Nucleus accumbens (tissue), 56 donors: ENCODE results near the gene LDLRAD2.

ENCODE experiments used
- DNase-seq, 56 donors: peaks; one replicate each; lab custom pipeline; 2025; lab: John Stamatoyannopoulos, UW

Gene LDLRAD2

DNA sequence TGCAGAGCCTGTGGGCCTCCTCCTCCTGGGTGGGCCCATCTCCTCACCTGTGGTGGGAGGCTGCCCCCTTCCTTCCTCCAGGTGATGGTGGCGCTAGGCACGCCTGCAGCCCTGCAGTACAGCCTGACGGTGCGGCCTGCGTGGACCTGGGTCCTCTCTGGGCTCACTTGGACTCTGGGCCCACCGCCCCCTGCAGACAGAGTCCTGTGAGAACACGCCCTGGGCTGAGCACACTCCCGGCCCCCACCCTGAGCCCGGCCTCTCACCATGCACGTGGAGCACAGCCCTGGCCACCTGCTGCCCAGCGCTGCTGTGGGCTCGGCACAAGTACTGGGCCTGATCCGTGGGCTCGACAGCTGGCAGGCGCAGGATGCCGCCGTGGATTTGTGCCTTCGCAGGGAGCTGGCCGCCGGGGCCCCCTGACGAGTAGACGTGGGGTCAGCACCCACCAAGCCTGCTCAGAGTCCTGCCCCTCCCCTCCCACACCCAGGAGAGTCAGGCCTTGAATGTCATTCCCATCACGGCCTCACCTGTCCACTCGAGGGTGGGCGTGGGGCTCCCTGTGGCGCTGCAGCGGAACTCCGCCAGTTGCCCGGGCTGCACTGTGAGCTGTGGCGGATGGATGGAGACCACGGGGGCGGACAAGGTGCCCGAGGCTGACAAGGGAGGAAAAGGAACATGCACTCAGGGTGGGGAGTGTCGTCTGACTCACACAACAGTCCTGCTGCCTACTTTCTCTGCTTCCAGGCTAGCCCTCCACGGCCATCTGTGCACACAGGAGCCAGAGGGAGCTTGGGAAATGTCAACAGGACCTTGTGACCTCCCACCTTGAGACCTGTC, 43.4 kb downstream of the LDLRAD2 start:
- DNase-seq: no peak

DNA sequence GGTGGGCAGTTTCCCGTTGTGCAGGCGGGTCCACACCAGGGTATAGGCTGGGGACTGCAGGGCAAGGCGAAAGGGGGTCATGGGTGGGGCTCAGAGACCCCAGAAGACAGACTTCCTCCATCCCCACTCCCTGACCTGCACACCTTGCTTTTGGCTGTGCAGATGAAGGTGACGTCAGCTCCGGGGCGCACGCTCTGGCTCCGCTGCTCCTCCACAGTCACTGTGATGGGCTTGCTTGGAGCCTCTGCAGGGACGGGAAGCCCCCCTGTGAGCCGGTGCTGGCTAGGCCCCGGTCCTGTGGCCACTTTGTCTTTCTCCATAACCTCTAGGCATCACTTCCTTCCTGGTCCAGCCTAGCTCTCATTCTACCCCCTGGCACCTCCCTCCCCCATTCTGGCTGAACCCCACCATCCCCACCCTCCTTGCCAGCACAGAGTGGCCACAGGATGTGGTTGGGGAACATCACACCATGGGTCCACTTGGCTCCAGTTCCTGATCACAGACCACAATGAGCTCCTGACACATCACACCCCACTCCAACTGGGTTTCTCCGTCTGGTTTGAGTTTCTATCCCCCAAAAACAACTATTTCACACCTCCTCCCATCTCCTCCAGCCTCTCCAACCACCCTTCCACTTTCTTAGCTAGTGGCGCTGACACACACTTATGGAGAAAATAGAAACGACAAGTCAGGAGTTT, 45.2 kb downstream of the LDLRAD2 start:
- no peak for DNase-seq

DNA sequence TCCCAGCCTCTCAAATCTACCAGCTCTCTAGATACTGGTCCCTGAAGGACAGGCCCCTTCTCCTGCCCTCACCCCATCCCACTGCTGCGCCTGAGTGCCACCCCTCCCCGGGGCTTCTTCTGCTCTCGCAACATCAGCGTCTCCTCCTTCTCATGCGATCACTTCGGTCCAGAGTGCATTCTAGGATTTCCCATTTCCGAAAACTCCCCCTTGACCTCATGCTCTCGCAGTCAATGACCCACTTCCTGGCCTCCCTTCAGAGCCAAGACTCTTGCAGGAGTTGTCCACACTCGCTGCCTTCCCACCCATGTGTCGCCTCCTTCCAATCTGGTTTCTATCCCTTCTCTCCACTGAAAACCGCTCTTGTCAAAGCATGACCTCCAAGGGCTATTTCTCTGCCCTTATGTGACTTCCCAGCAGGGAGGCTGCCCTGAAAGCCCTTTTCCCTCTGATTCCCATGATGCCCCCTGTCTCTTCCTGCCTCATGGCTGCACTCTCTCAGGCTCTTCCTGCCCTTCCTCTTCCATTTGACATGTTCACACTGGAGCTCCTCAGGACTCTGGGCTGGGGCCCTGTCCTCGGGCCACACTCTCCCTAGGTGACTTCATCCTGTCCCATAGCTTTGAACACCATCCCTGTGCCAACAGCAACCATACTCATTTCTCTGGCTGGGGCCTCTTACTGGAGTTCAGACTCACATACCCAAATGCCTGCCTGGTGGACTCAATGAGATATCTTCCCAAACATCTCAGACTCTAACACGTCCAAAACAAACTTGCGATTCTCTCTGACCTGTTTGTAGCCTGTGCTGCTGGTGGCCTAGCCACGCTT, 46.0 kb downstream of the LDLRAD2 start:
- DNase-seq: no peak

DNA sequence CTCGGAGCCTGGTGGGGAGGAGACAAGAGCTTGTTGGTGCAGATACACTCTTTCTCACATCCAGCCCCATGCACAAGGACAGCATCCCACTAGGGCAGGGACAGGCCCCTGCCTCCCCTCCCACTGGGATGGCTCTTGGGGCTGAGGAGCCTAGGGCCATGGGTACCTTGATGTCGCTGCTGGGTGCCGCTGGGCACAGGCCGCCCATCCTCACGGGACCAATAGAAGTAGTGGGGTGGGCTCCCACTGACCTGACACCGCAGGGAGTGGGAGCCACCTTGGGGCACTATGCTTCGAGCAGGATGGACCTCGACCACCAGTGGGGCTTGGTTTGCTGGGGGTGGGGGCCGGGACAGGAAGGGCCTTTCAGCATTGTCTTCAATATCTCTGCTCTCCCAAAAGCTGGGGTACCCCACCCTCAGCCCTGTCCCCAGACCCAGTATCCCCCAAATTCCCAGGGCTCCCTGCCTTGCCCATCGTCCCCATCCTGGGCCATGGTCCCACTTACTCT, 47.7 kb downstream of the LDLRAD2 start:
- DNase-seq: no peak

DNA sequence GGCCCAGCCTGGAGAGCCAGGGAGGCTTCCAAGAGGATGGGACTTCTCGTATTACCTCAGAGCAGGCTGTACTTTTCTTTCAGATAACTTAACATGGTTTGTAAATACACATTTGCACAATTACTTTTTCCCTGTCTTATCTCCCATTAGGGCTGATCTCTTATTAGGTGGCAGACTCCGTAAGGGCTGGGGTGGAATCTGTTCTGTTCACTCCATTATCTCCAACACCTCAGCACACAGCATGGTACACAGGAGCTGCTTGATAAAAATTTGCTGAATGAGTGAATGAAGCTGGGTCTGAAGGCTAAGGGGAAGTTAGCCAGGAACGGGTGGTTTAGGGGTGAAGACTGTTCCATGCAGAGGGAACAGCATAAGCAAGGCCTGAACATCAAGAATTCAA, 48.9 kb downstream of the LDLRAD2 start:
- no peak for DNase-seq

DNA sequence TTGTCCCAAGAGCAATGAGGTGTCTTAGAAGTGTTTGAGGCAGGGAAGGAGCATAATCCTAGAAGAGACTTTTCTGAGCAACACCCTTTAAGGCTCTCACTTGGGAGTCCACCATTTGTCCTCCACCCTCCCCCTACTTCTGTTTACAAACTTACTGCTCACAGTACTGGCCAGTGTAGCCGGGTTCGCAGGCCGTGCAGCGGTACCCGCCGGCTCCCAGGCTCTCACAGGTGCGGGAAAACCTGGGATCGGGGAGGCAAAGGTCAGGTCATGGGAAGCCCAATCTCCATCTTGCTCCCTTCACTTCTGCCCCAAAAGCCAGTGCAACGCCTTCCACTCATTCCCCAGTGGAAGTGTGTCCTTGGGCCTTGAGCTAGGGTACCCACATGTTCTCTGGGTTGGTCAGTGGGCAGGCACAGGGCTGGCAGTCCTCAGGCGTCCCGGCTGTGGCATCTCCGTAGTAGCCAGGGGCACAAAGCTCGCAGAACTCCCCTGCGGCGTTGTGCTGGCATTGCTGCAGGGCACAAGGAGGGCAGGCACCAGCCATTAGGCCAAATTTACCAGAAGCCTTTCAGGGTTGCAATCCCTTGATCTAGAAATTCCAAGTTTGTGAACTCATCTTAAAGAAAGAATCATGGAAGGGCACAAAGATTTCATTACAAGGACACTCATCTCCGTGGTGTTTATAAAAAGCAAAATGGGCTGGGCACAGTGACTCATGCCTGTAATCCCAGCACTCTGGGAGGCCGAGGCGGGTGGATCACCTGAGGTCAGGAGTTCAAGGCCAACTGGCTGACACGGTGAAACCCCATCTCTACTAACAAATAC, 49.8 kb downstream of the LDLRAD2 start:
- no peak for DNase-seq

DNA sequence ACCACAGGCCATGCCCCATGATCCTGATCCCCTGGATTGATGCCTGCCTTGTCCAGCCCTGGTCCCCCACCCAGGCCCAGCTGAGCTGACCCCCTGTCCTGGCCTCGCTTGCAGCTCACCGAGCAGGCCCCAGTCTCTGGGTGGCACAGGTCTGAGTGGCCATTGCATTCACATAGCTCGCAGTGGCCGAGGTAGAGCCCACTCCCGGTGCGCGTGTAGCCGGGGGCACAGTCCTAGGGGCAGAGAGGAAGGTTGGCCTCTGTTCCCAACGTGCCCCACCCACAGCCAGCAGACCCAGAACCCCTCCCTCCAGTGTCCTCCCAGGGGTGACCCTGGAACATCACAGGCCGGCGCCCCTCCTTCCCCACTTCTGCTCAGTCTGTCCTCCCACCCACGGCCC, 51.9 kb downstream of the LDLRAD2 start:
- no peak for DNase-seq

DNA sequence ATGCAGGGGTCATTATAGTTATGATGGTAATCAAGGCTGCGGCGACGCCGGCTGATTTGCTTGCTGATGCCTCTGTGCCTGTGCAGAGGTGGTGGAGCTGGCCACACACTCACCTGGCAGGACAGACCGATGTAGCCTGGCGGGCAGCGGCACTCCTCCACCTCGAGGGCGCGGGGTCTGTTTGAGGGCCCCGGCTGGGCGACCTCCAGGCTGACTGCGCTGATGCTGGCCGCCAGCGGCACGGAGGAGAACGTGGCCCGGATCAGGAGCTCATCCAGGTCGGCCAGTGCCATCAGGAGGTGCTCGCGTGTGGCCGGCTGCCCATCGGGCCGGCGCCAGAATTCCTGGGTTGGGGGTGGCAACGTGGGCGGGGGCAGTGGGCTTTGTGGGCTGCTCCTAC, 52.7 kb downstream of the LDLRAD2 start:
- no peak for DNase-seq

DNA sequence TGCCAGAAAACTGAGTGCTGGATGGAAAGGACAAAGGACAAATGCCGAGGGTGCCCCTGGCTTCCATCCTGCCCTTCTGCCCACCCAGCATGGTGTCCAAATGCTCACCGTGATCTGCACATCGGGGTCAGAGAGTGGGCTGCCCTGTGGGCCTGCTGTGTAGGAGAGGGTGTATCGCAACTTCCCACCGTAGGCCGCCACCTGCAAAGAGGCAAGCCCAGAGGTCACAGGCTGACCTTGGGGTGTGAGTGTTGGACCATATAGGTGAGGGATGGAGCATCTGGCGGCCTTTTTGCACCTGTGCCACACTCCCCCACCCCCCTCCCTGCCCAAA, 53.5 kb downstream of the LDLRAD2 start:
- no peak for DNase-seq

DNA sequence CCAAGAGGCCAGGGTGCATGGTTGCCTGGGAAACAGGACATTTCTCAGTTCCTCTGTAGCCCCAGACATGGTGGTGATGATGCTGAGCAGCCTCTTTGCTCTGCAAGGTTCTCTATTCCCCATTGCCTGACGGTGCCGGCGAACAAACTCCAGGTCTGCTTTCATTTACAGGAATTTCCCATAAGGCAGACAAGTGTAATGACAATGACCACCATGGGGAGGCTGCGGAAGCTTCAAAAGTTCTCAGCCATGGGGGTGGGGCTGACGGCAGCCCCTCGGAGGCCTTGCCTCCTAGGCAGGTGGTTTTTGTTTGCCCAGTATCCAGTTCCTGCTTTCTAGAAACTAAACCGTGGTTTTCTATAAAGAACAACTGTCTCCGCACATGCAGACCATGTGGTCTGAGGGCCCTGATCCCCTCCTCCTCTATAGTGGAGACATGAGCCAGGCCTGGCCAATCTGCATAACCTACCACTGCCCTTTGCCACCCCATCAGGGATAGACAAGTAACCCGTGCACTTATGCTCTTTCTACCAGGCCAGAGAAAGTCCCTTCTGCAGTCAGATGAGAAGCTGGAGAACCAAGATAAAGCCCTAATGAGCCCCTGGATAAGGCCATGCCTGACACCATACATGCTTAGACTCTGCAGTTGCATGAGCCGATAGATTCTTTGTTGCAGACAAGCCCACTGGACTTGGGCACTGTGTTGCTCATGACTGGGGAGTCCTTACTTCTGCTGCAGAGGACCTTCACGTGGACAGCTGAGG, 54.1 kb downstream of the LDLRAD2 start:
- no peak for DNase-seq

DNA sequence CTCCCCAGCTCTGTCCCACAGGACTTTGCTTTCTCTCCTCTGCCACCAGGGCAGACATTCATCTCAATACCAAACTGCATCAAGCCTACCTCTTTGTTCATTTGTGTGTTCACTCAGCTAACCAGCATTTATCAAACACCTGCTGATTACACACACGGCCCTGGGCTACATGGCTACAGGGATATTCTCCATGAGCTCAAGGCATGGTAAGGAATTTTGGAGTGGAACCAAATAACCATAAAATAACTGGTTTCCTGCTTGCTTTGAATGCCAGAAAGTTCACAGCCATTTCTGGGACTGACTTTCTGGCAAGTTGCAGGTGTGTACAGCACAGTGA, 54.6 kb downstream of the LDLRAD2 start:
- no peak for DNase-seq

DNA sequence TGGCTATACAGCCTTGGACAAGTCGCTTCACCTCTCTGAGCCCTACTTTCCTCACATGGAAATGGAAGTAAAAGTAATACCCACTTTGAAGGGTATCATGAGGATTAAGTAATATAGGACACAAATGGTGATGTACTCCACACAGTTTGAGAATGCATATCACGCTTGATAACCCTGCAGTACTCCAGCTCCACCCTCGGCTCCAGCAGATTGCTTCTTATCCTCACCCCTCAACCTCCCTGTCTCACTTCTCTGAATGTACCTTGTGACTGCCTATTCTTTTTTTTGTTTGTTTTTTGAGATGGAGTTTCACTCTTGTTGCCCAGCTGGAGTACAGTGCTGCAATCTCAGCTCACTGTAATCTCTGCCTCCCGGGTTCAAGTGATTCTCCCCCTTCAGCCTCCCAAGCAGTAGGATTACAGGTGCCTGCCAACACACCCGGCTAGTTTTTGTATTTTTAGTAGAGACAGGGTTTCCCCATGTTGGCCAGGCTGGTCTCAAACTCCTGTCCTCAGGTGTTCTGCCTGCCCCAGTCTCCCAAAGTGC, 55.5 kb downstream of the LDLRAD2 start:
- DNase-seq: no peak

DNA sequence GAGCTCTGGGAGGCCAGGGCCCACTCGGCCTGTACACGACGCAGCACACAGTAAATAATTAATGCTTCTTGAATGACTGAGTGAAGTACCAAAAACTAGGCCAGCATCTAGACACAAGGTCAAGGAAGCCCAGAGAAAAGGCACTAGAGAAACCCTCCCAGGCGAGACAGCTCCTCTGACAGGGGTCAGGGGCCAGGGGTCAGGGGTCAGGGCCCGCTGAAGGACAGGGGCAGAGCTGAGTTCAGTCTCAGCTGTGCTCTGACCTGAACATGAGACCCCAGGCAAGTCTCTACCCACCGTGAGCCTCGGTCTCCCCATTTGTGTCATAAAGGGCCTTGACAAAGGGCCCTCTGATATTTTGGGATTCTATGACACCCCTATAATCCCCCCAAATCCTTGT, 56.4 kb downstream of the LDLRAD2 start:
- no peak for DNase-seq

DNA sequence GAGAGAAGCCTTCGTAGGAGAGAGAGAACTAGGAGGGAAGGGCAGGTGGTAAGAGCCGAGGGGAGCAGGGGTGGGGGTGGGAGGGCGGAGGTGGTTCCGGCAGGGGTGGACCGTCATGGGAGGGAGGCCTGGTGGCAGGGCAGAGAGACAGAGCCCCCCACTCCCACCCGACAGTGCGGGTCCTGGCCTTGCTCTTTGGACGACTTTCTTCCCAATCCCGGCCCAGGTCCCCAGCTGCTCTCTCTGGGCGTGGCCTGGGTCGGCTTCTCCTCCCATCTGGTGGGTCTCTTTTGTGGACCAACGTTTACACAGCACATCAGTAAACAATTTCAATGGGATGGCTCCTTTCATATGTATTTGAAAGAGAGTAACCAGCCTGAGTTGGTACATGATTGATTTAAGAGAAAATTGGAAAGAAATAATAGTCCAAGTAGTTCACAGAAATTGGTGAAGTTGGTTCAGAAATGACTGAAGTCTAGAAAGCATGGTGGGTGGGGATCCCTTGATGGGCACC, 56.9 kb downstream of the LDLRAD2 start:
- no peak for DNase-seq

DNA sequence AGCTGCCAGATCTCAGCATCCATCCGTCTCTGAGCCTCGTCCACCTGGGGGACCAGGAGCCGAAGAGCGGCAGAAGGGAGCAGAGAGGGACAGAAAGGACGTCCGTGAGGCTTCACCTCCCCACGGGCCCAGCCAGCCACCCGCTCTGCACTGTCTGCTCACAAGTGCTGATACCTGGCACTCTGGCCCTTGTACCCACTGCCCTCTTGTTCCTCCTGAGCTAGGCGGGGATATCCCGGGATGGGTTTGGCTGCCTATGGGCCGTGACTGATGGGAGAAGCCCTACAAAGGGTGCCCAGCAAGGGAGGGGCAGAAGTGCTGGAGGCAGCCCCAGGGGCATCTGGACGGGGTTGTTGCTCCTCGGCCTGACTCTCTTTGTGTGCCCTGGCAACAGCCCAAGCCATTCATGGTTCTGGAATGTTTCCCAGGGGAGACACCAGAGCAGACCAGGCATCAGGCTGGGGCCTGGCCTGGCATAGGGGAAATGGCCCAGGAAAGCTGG, 57.6 kb downstream of the LDLRAD2 start:
- peak in 49 of 56 donors; percentile 5 to 84 (median 42) for DNase-seq

DNA sequence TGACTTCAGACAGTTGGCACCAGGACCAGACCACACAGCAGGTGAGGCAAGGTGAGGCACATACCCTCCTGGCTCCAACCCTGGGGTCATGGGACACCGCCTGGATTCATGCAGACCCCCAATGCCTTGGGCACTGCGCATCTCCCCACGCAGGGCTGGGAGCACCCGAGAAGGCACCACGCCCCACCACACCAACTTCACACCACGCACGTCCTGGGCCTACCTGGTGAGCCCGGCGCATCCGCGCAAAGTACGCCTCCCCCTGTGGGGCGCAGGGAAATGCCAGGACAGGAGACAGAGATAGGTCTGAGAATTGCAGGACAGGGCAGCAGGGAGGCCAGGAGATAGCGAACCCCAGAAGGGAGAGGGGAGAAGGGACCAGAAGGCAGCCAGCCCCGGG, 58.5 kb downstream of the LDLRAD2 start:
- no peak for DNase-seq

DNA sequence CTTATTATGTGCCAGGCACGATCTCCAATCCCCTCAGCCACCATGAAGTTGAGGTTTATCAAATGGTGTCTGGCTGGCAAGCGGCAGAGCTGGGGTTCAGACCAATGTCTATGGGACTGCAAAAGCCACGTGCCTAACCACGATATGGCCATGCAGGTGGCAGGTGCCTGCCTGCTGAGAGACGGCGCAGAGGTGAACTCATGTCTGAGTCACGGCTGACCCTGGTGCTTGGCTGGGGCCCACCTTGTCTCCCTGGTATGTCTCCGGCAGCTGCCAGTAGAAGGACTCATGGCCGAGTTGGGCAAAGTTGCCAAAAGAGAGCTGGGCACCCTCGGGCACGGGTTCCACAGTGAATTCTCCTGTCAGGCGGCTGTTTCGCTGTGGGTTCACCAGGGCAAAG, 59.9 kb downstream of the LDLRAD2 start:
- DNase-seq: no peak

DNA sequence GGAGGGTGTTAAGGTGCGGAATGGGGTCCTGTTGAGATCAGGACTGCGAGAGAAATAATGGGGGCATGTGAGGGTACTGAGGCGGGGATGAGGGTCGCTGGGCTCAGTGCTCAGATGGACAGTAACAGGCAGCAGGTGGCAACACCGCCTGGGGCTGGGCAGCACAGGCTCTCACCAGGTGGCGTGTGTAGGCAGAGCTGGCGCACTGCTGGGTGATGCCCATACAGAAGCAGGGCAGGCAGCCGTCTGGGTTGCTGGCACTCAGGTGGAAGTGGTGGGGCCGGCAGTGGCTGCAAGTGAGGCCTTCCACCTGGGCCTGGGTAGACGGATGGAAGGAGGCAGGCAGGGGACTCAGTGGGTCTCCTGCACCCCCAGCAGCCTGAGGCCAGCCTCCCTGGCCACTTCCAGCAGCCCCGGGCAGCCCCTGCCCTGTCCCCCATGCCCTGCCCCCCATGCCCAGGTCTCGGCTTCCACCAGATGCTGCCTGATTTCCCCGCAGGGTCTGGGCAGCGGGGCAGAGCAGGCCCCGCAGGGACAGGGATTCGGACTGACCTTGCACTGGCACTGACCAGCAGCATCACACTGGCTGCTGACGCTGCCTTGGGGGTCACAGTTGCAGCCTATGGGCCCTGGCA, 60.5 kb downstream of the LDLRAD2 start:
- DNase-seq: no peak
